Bronchial epithelial cell (primary cell): ENCODE measurements around the gene ABR. TPM values are rescaled to one million over a fixed set of nuclear protein-coding genes. Genes with fewer than 3 reads are reported as not detected.

Experiments used
- DNase-seq: peaks from one replicate; pipeline ENCODE4 v3.0.0-alpha.2; 2010; ENCODE audit warnings: low read depth
- FAIRE-seq: peaks from 2 replicates; lab custom pipeline; 2011; peaks lifted over from hg19 to GRCh38; lab: Jason Lieb, UNC
- H3K27me3 ChIP-seq: 2 replicates; pipeline ENCODE4 v1.5.1; 2011; ENCODE audit warnings: low read length; ENCODE audit not compliant: control insufficient read depth, insufficient read depth
- H3K36me3 ChIP-seq: 2 replicates; pipeline ENCODE4 v1.5.1; 2011; ENCODE audit warnings: low read length; ENCODE audit not compliant: control insufficient read depth, insufficient read depth
- H3K4me3 ChIP-seq: 2 replicates; pipeline ENCODE4 v1.5.1; 2011; ENCODE audit warnings: mild to moderate bottlenecking, low read depth, low read length, control low read depth
- CTCF ChIP-seq: IDR thresholded peaks from 2 replicates; pipeline ENCODE4 v1.5.1; 2011; ENCODE audit warnings: mild to moderate bottlenecking, moderate library complexity, low read length, control low read depth, inconsistent platforms; ENCODE audit not compliant: insufficient read depth, severe bottlenecking
- total RNA-seq: library from RNA; depleted of rRNA; stranded (reverse); fragments of >200 nt; gene quantifications from 2 replicates; pipeline ENCODE4 v1.2.1, GENCODE V29; 2014

The ABR gene
- total RNA-seq, 1 donor from 2014 or later = 18.7 TPM

- no peak for DNase-seq
- Histone ChIP-seq H3K27me3 (peaks cover 7% of the 10 kb centered on the region), H3K4me3 (no peak overlapping the region), H3K36me3 (no peaks in the 10 kb centered on the region)
- FAIRE-seq = no peak
- no peak for TF ChIP-seq CTCF
Observed at GRCh38 chr17:1120596-1121441, 59.0 kb downstream of the ABR start.

- DNase-seq (no peak), FAIRE-seq (no peak)
- Histone ChIP-seq H3K36me3 (no peaks in the 10 kb centered on the region), H3K27me3 (peaks cover 7% of the 10 kb centered on the region), H3K4me3 (no peak overlapping the region)
- TF ChIP-seq CTCF = no peak
Observed at GRCh38 chr17:1119924-1120323, 59.9 kb downstream of the ABR start.

GRCh38 chr17:1116602-1117001 is 63.2 kb downstream of the ABR start:
- FAIRE-seq (no peak), DNase-seq (no peak)
- TF ChIP-seq CTCF = no peak
- Histone ChIP-seq H3K27me3 (peaks cover 3% of the 10 kb centered on the region), H3K4me3 (no peak overlapping the region), H3K36me3 (no peaks in the 10 kb centered on the region)

- DNase-seq (no peak), FAIRE-seq (no peak)
- no peak overlapping the region for H3K4me3 ChIP-seq
- no peaks in the 10 kb centered on the region for H3K36me3 ChIP-seq
- no peaks in the 10 kb centered on the region for H3K27me3 ChIP-seq
- no peak for TF ChIP-seq CTCF
Observed at GRCh38 chr17:1112875-1113274, 66.9 kb downstream of the ABR start.

- H3K4me3 ChIP-seq = no peak overlapping the region
- FAIRE-seq (no peak), DNase-seq (no peak)
- H3K27me3 ChIP-seq = no peaks in the 10 kb centered on the region
- peaks cover 1% of the 10 kb centered on the region for H3K36me3 ChIP-seq
- TF ChIP-seq CTCF = no peak
Observed at GRCh38 chr17:1111599-1112443, 68.0 kb downstream of the ABR start.
